Endodermal cell (in vitro differentiated cells): ENCODE measurements around the gene RABGEF1. TPM values are rescaled to one million over a fixed set of nuclear protein-coding genes. Genes with fewer than 3 reads are reported as not detected.
"Not testable (repeated sequence)": the region's sequence is repeated elsewhere in the genome, so short reads cannot be mapped to it uniquely, and the experiment has no call there.

ENCODE experiments used
- DNase-seq: peaks from one replicate; pipeline ENCODE4 v3.0.0-alpha.2; 2017
- H3K27ac ChIP-seq: 2 replicates; pipeline ENCODE4 v1.5.1; 2013; ENCODE audit warnings: mild to moderate bottlenecking, low read depth, low read length, moderate library complexity
- H3K27me3 ChIP-seq: 2 replicates; pipeline ENCODE4 v1.6.1; 2013; ENCODE audit warnings: mild to moderate bottlenecking, low read length, moderate library complexity; ENCODE audit not compliant: insufficient read depth, control insufficient read depth, poor library complexity, severe bottlenecking
- H3K36me3 ChIP-seq: 2 replicates; pipeline ENCODE4 v1.7.0; 2013; ENCODE audit warnings: mild to moderate bottlenecking, low read length, moderate library complexity; ENCODE audit not compliant: control insufficient read depth, insufficient read depth
- H3K4me1 ChIP-seq: one replicate; pipeline ENCODE4 v1.7.0; 2013; ENCODE audit warnings: low read length; ENCODE audit not compliant: control insufficient read depth, insufficient read depth
- H3K4me3 ChIP-seq: 2 replicates; pipeline ENCODE4 v1.5.1; 2013; ENCODE audit warnings: mild to moderate bottlenecking, low read length, moderate library complexity
- H3K9ac ChIP-seq: 2 replicates; pipeline ENCODE4 v1.6.1; 2013; ENCODE audit warnings: mild to moderate bottlenecking, low read length, moderate library complexity; ENCODE audit not compliant: poor library complexity, severe bottlenecking; ENCODE audit errors: extremely low read depth
- H3K9me3 ChIP-seq: 2 replicates; pipeline ENCODE4 v1.6.1; 2013; ENCODE audit warnings: mild to moderate bottlenecking, low read length, moderate library complexity; ENCODE audit not compliant: control insufficient read depth
- H3K27ac Mint-ChIP-seq: 2 replicates; pipeline ENCODE4 v1.8.0; 2020; ENCODE audit warnings: mixed read lengths
- H3K27me3 Mint-ChIP-seq: 2 replicates; pipeline ENCODE4 v1.8.0; 2021; ENCODE audit warnings: mild to moderate bottlenecking, mixed read lengths; ENCODE audit not compliant: insufficient read depth
- H3K36me3 Mint-ChIP-seq: 2 replicates; pipeline ENCODE4 v1.8.0; 2020; ENCODE audit warnings: low read depth, mixed read lengths
- H3K4me1 Mint-ChIP-seq: 2 replicates; pipeline ENCODE4 v1.8.0; 2020; ENCODE audit warnings: mixed read lengths
- H3K4me3 Mint-ChIP-seq: 2 replicates; pipeline ENCODE4 v1.8.0; 2020; ENCODE audit warnings: mild to moderate bottlenecking, moderate library complexity, mixed read lengths
- H3K9me3 Mint-ChIP-seq: 2 replicates; pipeline ENCODE4 v1.8.0; 2020; ENCODE audit warnings: mild to moderate bottlenecking, mixed read lengths
- WGBS, 2 experiments: methylation state at CpG; one replicate each; pipeline versions ENCODE4 v1.1.5 to v1.1.7; 2013; ENCODE audit warnings: missing lambda C conversion rate in 2 of 2, mixed read lengths in 1 of 2; ENCODE audit not compliant: insufficient coverage in 1 of 2, insufficient read length in 1 of 2; 5-methylcytosine and 5-hydroxymethylcytosine counted together
- total RNA-seq, 2 donors: library from RNA; stranded (reverse); fragmentation: NEBNext Ultra II Directional in 1 of 2; extraction: Animal tissue kit (Norgen Biotek cat#: 25700) in 1 of 2; gene quantifications; 2 replicates in 1 of 2; 3 replicates in 1 of 2; pipeline ENCODE4 v1.2.1, GENCODE V29; 2021
- TF ChIP-seq, protein P1 (sequence below): fragments of 200-600 bp; sonication (generic); conservative IDR thresholded peaks from 2 replicates; pipeline ENCODE4 v1.5.0; 2021; ENCODE audit warnings: antibody characterized with exemption, mild to moderate bottlenecking

The RABGEF1 gene
- total RNA-seq, 2 donors from 2014 or later = 22.7 to 26.7 TPM

DNA sequence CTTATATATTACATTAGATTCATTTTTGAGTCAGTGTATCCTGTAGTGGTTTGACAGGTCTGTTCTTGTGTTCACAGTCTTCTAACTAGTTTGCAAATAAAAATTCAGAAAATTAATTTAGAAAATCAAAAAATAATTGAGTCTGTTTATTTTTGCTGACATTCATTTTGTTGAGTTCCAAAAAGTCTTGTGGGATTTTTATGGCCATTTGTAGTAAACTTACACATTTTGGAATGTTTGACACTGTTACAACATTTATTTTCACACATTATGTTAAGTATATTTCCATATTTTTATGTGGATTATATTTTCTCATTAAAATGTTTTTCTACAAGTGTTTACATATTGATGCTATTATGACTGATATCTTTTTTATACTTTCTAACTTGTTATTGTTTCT lies 16.4 kb downstream of the RABGEF1 start:
- Histone ChIP-seq H3K9me3 (no peaks in the 10 kb centered on the region), H3K9ac (no peak overlapping the region), H3K4me3 (no peak overlapping the region), H3K27me3 (no peaks in the 10 kb centered on the region), H3K4me1 (no peaks in the 10 kb centered on the region), H3K27ac (no peak overlapping the region), H3K36me3 (peaks cover 11% of the 10 kb centered on the region)
- DNase-seq = no peak
- H3K9me3 Mint-ChIP-seq = no peaks in the 10 kb centered on the region
- no peak overlapping the region for H3K27ac Mint-ChIP-seq
- H3K27me3 Mint-ChIP-seq = no peaks in the 10 kb centered on the region
- H3K4me1 Mint-ChIP-seq = peaks cover 8% of the 10 kb centered on the region
- TF ChIP-seq, protein P1, sequence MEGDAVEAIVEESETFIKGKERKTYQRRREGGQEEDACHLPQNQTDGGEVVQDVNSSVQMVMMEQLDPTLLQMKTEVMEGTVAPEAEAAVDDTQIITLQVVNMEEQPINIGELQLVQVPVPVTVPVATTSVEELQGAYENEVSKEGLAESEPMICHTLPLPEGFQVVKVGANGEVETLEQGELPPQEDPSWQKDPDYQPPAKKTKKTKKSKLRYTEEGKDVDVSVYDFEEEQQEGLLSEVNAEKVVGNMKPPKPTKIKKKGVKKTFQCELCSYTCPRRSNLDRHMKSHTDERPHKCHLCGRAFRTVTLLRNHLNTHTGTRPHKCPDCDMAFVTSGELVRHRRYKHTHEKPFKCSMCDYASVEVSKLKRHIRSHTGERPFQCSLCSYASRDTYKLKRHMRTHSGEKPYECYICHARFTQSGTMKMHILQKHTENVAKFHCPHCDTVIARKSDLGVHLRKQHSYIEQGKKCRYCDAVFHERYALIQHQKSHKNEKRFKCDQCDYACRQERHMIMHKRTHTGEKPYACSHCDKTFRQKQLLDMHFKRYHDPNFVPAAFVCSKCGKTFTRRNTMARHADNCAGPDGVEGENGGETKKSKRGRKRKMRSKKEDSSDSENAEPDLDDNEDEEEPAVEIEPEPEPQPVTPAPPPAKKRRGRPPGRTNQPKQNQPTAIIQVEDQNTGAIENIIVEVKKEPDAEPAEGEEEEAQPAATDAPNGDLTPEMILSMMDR = no peak
- no peak overlapping the region for H3K4me3 Mint-ChIP-seq
- H3K36me3 Mint-ChIP-seq = peaks cover 6% of the 10 kb centered on the region

DNA sequence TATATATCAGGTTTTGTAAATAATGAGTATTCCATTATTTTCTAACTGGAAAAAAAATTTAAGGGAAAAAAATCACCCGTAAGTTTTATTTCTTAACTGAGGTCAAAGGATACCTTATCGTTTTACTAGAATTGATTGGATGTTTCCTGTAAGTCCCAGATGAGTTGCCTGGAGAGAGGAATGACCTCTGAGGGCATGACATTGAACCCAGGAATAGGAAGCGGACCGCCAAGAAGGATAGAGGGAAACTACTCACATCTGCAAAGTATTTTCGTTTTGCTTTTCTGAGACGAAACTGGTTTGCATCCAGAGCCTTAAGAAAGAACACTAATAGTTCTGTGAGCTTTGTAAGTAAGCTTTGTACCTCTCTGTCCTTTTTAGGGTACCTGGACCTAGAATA lies 17.4 kb downstream of the RABGEF1 start:
- H3K9me3 ChIP-seq = peaks cover 4% of the 10 kb centered on the region
- no peaks in the 10 kb centered on the region for H3K9me3 Mint-ChIP-seq
- no peak overlapping the region for H3K4me3 Mint-ChIP-seq
- no peak overlapping the region for H3K27ac Mint-ChIP-seq
- H3K27me3 Mint-ChIP-seq = no peaks in the 10 kb centered on the region
- H3K4me1 Mint-ChIP-seq = peaks cover 8% of the 10 kb centered on the region
- DNase-seq = no peak
- TF ChIP-seq, protein P1 = no peak
- no peaks in the 10 kb centered on the region for H3K4me1 ChIP-seq
- WGBS, 2 experiments = 94 to 97% methylated on average over 5 to 6 of the region's 6 CpGs
- no peaks in the 10 kb centered on the region for H3K27me3 ChIP-seq
- peaks cover 6% of the 10 kb centered on the region for H3K36me3 Mint-ChIP-seq
- peaks cover 15% of the 10 kb centered on the region for H3K36me3 ChIP-seq
- H3K27ac ChIP-seq = no peak overlapping the region
- no peak overlapping the region for H3K9ac ChIP-seq
- H3K4me3 ChIP-seq = no peak overlapping the region

DNA sequence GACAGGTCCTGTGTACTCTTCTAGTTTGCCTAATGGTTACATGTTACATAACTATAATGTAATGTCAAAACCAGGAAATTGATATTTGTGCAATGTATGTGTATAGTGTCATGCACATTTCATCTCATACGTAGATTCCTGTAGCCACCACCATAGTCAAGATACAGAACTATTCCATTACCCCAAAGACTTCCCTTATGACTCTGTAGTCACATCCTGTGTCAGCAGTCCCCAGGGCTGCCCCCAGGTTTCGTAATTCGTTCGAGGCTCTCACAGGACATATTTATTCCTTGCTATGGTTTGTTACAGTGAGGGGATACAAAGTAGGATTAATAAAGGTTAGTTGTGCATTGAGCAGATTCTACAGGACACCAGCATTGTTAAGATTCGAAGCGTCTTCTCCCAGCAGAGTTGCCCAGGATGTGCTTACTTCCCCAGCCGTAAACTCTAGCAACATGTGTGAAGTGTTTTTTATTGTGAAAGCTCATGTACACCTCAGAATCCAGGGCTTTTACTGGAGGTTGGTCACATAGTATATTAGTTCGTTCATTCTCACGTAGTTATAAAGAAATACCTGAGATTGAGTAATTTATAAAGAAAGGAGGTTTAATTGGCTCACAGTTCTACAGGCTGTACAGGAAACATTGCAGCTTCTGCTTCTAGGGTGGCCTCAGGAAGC lies 18.6 kb downstream of the RABGEF1 start:
- H3K9me3 ChIP-seq = peaks cover 15% of the 10 kb centered on the region
- no peaks in the 10 kb centered on the region for H3K27me3 Mint-ChIP-seq
- peak overlapping the region; percentile 69 for H3K27ac Mint-ChIP-seq
- TF ChIP-seq, protein P1 = no peak
- H3K9ac ChIP-seq = no peak overlapping the region
- H3K27me3 ChIP-seq = no peaks in the 10 kb centered on the region
- H3K4me3 Mint-ChIP-seq = no peak overlapping the region
- peaks cover 15% of the 10 kb centered on the region for H3K36me3 Mint-ChIP-seq
- H3K27ac ChIP-seq = no peak overlapping the region
- whole genome bisulfite sequencing, 2 experiments = 95 to 98% methylated on average over 8 to 9 of the region's 9 CpGs
- no peak overlapping the region for H3K4me3 ChIP-seq
- H3K9me3 Mint-ChIP-seq = peaks cover 9% of the 10 kb centered on the region
- H3K36me3 ChIP-seq = peaks cover 15% of the 10 kb centered on the region
- no peak for DNase-seq
- H3K4me1 Mint-ChIP-seq = peaks cover 8% of the 10 kb centered on the region
- no peaks in the 10 kb centered on the region for H3K4me1 ChIP-seq

DNA sequence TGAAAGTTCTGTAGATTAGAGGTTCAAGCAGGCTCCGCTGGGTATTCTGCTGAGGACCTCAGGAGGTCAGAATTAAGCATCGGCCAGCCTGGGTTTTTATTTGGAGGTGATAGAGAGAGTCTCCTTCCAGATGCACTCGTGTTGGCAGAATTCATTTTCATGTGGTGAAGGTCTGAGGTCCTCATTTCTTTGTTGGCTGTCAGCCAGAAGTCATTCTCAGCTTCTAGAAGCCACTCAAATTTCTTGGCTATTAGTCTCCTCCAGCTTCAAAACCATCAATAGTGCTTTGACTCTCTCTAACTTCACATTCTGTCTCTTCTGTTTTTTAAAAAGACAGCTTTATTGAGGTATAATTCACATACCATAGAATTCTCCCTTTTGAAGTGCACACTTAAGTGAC lies 22.6 kb downstream of the RABGEF1 start:
- H3K4me3 ChIP-seq = peak overlapping the region; percentile 42
- H3K27me3 Mint-ChIP-seq, H3K4me1 ChIP-seq, H3K4me3 Mint-ChIP-seq, DNase-seq, H3K27me3 ChIP-seq, H3K27ac Mint-ChIP-seq, H3K9me3 Mint-ChIP-seq, H3K27ac ChIP-seq, H3K9ac ChIP-seq: not testable (repeated sequence)
- 96 to 100% methylated on average over 1 to 3 of the region's 3 CpGs for WGBS, 2 experiments
- H3K4me1 Mint-ChIP-seq = peaks cover 38% of the 10 kb centered on the region
- peaks cover 15% of the 10 kb centered on the region for H3K36me3 Mint-ChIP-seq
- peaks cover 16% of the 10 kb centered on the region for H3K9me3 ChIP-seq
- peaks cover 19% of the 10 kb centered on the region for H3K36me3 ChIP-seq

DNA sequence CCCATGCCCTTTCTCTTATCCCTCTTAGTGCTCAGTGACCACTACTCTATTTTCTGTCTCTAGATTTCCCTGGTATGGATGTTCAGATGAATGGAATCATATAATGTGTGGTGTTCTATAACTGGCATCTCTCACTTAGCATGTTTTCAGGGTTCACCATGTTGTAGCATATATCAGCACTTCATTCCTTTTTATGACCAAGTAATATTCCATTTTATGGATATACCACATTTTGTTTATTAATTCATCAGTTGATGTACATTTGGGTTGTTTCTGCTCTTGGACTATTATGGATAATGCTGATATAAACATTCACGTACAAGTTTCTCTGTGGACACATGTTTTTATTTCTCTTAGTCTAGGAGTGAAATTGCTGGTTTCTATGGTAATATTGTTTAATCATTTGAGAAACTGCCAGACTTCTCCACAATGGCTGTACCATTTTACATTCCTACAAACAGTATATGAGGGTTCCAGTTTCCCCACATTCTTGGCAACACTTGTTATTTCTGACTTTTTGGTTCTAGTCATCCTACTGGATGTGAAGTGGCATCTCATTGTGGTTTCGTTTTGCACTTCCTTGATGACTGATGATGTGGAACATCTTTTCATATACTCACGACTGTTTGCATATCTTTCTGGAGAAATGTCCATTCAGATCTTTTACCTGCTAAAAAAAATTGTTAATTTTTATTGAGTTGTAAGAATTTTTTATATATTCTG lies 23.3 kb downstream of the RABGEF1 start:
- not testable (repeated sequence) for H3K9me3 Mint-ChIP-seq, H3K27me3 ChIP-seq, DNase-seq, H3K9ac ChIP-seq, H3K27ac Mint-ChIP-seq, H3K27me3 Mint-ChIP-seq, H3K4me1 ChIP-seq, H3K27ac ChIP-seq, H3K4me3 Mint-ChIP-seq
- H3K4me1 Mint-ChIP-seq = peaks cover 41% of the 10 kb centered on the region
- Histone ChIP-seq H3K9me3 (peaks cover 16% of the 10 kb centered on the region), H3K4me3 (peak overlapping the region; percentile 42), H3K36me3 (peaks cover 13% of the 10 kb centered on the region)
- H3K36me3 Mint-ChIP-seq = peaks cover 11% of the 10 kb centered on the region
- WGBS, 2 experiments = 86 to 100% methylated on average over 1 to 3 of the region's 3 CpGs
